Activated T-cell treated with anti-CD3 and anti-CD28 coated beads, Interleukin-2, amount 50 U/mL, for 24 hours (primary cell): Measurements from ENCODE around the gene CDH4.
"Not testable (repeated sequence)": the region's sequence is repeated elsewhere in the genome, so short reads cannot be mapped to it uniquely, and the experiment has no call there.

Source experiments
- DNase-seq: peaks from one replicate; pipeline ENCODE4 v3.0.0-alpha.2; 2020
- H3K27ac Mint-ChIP-seq: 2 replicates; pipeline ENCODE4 v1.8.0; 2020; ENCODE audit warnings: mild to moderate bottlenecking, mixed read lengths
- H3K27me3 Mint-ChIP-seq: 2 replicates; pipeline ENCODE4 v1.8.0; 2020; ENCODE audit warnings: mixed read lengths
- H3K36me3 Mint-ChIP-seq: 2 replicates; pipeline ENCODE4 v1.8.0; 2020; ENCODE audit warnings: low read depth, mixed read lengths
- H3K4me1 Mint-ChIP-seq: 2 replicates; pipeline ENCODE4 v1.8.0; 2020; ENCODE audit warnings: low read depth, mixed read lengths
- H3K4me3 Mint-ChIP-seq: 2 replicates; pipeline ENCODE4 v1.8.0; 2020; ENCODE audit warnings: mild to moderate bottlenecking, moderate library complexity, mixed read lengths
- H3K9me3 Mint-ChIP-seq: 2 replicates; pipeline ENCODE4 v1.8.0; 2020; ENCODE audit warnings: mixed read lengths

CDH4 gene

GRCh38 chr20:61934716-61935530 is 682.9 kb downstream of the CDH4 start:
- H3K27ac Mint-ChIP-seq = no peak overlapping the region
- H3K27me3 Mint-ChIP-seq = peaks cover 14% of the 10 kb centered on the region
- H3K9me3 Mint-ChIP-seq = no peaks in the 10 kb centered on the region
- no peaks in the 10 kb centered on the region for H3K36me3 Mint-ChIP-seq
- no peak overlapping the region for H3K4me3 Mint-ChIP-seq
- no peak for DNase-seq
- H3K4me1 Mint-ChIP-seq = no peaks in the 10 kb centered on the region

GRCh38 chr20:61935926-61936700 is 684.1 kb downstream of the CDH4 start:
- Mint-ChIP-seq H3K27me3 (peaks cover 14% of the 10 kb centered on the region), H3K4me3 (no peak overlapping the region), H3K27ac (no peak overlapping the region), H3K4me1 (no peaks in the 10 kb centered on the region), H3K36me3 (no peaks in the 10 kb centered on the region), H3K9me3 (no peaks in the 10 kb centered on the region)
- DNase-seq = no peak

- DNase-seq = no peak
- H3K4me1 Mint-ChIP-seq = no peaks in the 10 kb centered on the region
- H3K9me3 Mint-ChIP-seq = no peaks in the 10 kb centered on the region
- H3K27me3 Mint-ChIP-seq = peaks cover 14% of the 10 kb centered on the region
- H3K4me3 Mint-ChIP-seq = no peak overlapping the region
- no peaks in the 10 kb centered on the region for H3K36me3 Mint-ChIP-seq
- no peak overlapping the region for H3K27ac Mint-ChIP-seq
Measured at GRCh38 chr20:61936701-61937131, 684.7 kb downstream of the CDH4 start.

GRCh38 chr20:61937146-61937962 is 685.3 kb downstream of the CDH4 start:
- no peaks in the 10 kb centered on the region for H3K36me3 Mint-ChIP-seq
- H3K27ac Mint-ChIP-seq = no peak overlapping the region
- no peak for DNase-seq
- H3K9me3 Mint-ChIP-seq = no peaks in the 10 kb centered on the region
- H3K4me3 Mint-ChIP-seq = no peak overlapping the region
- H3K4me1 Mint-ChIP-seq = no peaks in the 10 kb centered on the region
- peaks cover 10% of the 10 kb centered on the region for H3K27me3 Mint-ChIP-seq

- Mint-ChIP-seq H3K4me1 (no peaks in the 10 kb centered on the region), H3K9me3 (no peaks in the 10 kb centered on the region), H3K4me3 (no peak overlapping the region), H3K36me3 (no peaks in the 10 kb centered on the region), H3K27ac (no peak overlapping the region), H3K27me3 (peaks cover 6% of the 10 kb centered on the region)
- DNase-seq = no peak
Measured at GRCh38 chr20:61937963-61938838, 686.1 kb downstream of the CDH4 start.

GRCh38 chr20:61938839-61939690 is 687.0 kb downstream of the CDH4 start:
- no peak for DNase-seq

GRCh38 chr20:61939691-61940360 is 687.8 kb downstream of the CDH4 start:
- peaks cover 6% of the 10 kb centered on the region for H3K27me3 Mint-ChIP-seq
- no peak for DNase-seq
- no peaks in the 10 kb centered on the region for H3K9me3 Mint-ChIP-seq
- H3K36me3 Mint-ChIP-seq = no peaks in the 10 kb centered on the region
- H3K4me3 Mint-ChIP-seq = no peak overlapping the region
- H3K27ac Mint-ChIP-seq = no peak overlapping the region
- no peaks in the 10 kb centered on the region for H3K4me1 Mint-ChIP-seq

More at GRCh38 chr20:61938839-61939690, 687.0 kb downstream of the CDH4 start:
- no peaks in the 10 kb centered on the region for H3K9me3 Mint-ChIP-seq
- H3K27me3 Mint-ChIP-seq = peaks cover 6% of the 10 kb centered on the region
- no peaks in the 10 kb centered on the region for H3K4me1 Mint-ChIP-seq
- no peak overlapping the region for H3K4me3 Mint-ChIP-seq
- H3K36me3 Mint-ChIP-seq = no peaks in the 10 kb centered on the region
- no peak overlapping the region for H3K27ac Mint-ChIP-seq

- Mint-ChIP-seq H3K27ac (no peak overlapping the region), H3K36me3 (no peaks in the 10 kb centered on the region), H3K27me3 (peaks cover 6% of the 10 kb centered on the region), H3K4me1 (no peaks in the 10 kb centered on the region), H3K4me3 (no peak overlapping the region), H3K9me3 (no peaks in the 10 kb centered on the region)
- DNase-seq = no peak
Measured at GRCh38 chr20:61940491-61940890, 688.4 kb downstream of the CDH4 start.

GRCh38 chr20:61940976-61941720 is 689.1 kb downstream of the CDH4 start:
- Mint-ChIP-seq H3K27ac (no peak overlapping the region), H3K4me1 (no peaks in the 10 kb centered on the region), H3K9me3 (no peaks in the 10 kb centered on the region), H3K4me3 (no peak overlapping the region), H3K27me3 (peaks cover 6% of the 10 kb centered on the region), H3K36me3 (no peaks in the 10 kb centered on the region)
- no peak for DNase-seq

- Mint-ChIP-seq H3K9me3 (no peaks in the 10 kb centered on the region), H3K36me3 (no peaks in the 10 kb centered on the region), H3K4me3 (no peak overlapping the region), H3K4me1 (no peaks in the 10 kb centered on the region), H3K27me3 (peaks cover 1% of the 10 kb centered on the region), H3K27ac (no peak overlapping the region)
- no peak for DNase-seq
Measured at GRCh38 chr20:61941721-61942405, 689.8 kb downstream of the CDH4 start.

GRCh38 chr20:61942526-61942925 is 690.5 kb downstream of the CDH4 start:
- no peak for DNase-seq
- no peak overlapping the region for H3K27ac Mint-ChIP-seq
- H3K9me3 Mint-ChIP-seq = no peaks in the 10 kb centered on the region
- H3K36me3 Mint-ChIP-seq = no peaks in the 10 kb centered on the region
- H3K4me3 Mint-ChIP-seq = no peak overlapping the region
- H3K4me1 Mint-ChIP-seq = no peaks in the 10 kb centered on the region
- no peaks in the 10 kb centered on the region for H3K27me3 Mint-ChIP-seq

GRCh38 chr20:61944967-61945366 is 692.9 kb downstream of the CDH4 start:
- H3K9me3 Mint-ChIP-seq, H3K27me3 Mint-ChIP-seq, H3K4me3 Mint-ChIP-seq, DNase-seq, H3K36me3 Mint-ChIP-seq, H3K4me1 Mint-ChIP-seq, H3K27ac Mint-ChIP-seq: not testable (repeated sequence)
